H1 (cell line): Measurements from ENCODE around the gene FGGY. TPM values are rescaled to one million over a fixed set of nuclear protein-coding genes. Genes with fewer than 3 reads are reported as not detected.

Experiments used
- BCL11A ChIP-seq, 2 experiments: IDR thresholded peaks; one replicate each; pipeline ENCODE4 v1.6.1; 2011; ENCODE audit warnings: low read depth in 2 of 2, low read length in 2 of 2, mild to moderate bottlenecking in 2 of 2
- BRCA1 ChIP-seq: IDR thresholded peaks from 2 replicates; pipeline ENCODE4 v1.6.1; 2012; ENCODE audit warnings: low read depth, low read length, improper control_type of control experiment
- CHD1 ChIP-seq: IDR thresholded peaks from 2 replicates; pipeline ENCODE4 v1.6.1; 2012; ENCODE audit warnings: low read depth, low read length, improper control_type of control experiment
- CHD2 ChIP-seq: IDR thresholded peaks from 2 replicates; pipeline ENCODE4 v1.6.1; 2012; ENCODE audit warnings: low read length, improper control_type of control experiment
- FOSL1 ChIP-seq: IDR thresholded peaks from 2 replicates; pipeline ENCODE4 v1.6.1; 2011; ENCODE audit warnings: mild to moderate bottlenecking, low read depth, low read length, moderate library complexity; ENCODE audit not compliant: insufficient read depth
- polyA plus RNA-seq, 7 experiments: library from polyadenylated mRNA; depleted of rRNA in 3 of 7; stranded (reverse) in 5 of 7; unstranded in 2 of 7; fragments of >200 nt in 5 of 7; fragments of 200-250 nt in 2 of 7; gene quantifications; 1 replicate in 5 of 7; 2 replicates in 1 of 7; 4 replicates in 1 of 7; pipeline versions ENCODE4 v1.2.1 to v1.2.3, GENCODE V29; 2011 to 2013; ENCODE audit warnings: missing spikeins in 2 of 7, mixed read lengths in 2 of 7
- total RNA-seq: library from RNA; stranded (reverse); fragmentation: NEBNext Ultra II Directional; extraction: Animal tissue kit (Norgen Biotek cat#: 25700); gene quantifications from 2 replicates; pipeline ENCODE4 v1.2.1, GENCODE V29; 2021
- TF ChIP-seq, protein P1 (sequence below): IDR thresholded peaks from 2 replicates; pipeline ENCODE4 v1.6.1; 2012; ENCODE audit warnings: low read length, inconsistent platforms

Gene FGGY
- total and polyA plus RNA-seq, 2 of the 8 experiments (the other 6 are each of a cell fraction or from before 2014, with no cell fraction given): 10.3 to 12.5 TPM

DNA sequence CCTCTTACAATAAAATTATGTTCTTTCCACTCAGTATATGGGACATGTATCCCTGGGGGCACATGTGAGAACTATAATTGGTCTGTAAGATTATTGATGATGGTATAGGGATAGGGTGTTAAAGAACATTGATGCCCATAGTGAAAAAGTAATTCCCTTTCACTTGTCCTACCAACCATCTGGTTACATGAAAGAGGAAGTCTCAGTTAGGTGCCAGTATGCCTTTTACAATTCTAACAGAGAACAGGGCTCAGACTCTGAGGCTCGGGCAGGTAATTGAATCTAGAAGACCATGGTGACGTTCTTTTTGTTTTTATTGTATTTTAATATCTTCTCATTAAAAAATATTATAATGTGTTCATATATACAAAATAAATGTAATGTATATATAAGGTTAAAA lies 113.6 kb downstream of the FGGY start (continued):
- TF ChIP-seq, protein P1, sequence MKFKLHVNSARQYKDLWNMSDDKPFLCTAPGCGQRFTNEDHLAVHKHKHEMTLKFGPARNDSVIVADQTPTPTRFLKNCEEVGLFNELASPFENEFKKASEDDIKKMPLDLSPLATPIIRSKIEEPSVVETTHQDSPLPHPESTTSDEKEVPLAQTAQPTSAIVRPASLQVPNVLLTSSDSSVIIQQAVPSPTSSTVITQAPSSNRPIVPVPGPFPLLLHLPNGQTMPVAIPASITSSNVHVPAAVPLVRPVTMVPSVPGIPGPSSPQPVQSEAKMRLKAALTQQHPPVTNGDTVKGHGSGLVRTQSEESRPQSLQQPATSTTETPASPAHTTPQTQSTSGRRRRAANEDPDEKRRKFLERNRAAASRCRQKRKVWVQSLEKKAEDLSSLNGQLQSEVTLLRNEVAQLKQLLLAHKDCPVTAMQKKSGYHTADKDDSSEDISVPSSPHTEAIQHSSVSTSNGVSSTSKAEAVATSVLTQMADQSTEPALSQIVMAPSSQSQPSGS: no peak
- no peak for TF ChIP-seq BRCA1
- TF ChIP-seq CHD2: no peak
- TF ChIP-seq CHD1: no peak
- no peak for TF ChIP-seq BCL11A (IDR thresholded peaks at IDR 0.05; ENCODE audit: low read depth in 2 of 2, low read length in 2 of 2)
- no peak for TF ChIP-seq FOSL1
